AG04449 (cell line): ENCODE results near the gene FIGN.

Source experiments
- CTCF ChIA-PET: fragments of 350-600 bp; formaldehyde crosslinking; extraction: SDS; loops from one replicate; lab custom pipeline; 2021; ENCODE audit warnings: antibody characterized with exemption; lab: Yijun Ruan, JAX
- POLR2A ChIA-PET: fragments of 400-600, 350-600 bp; formaldehyde crosslinking; extraction: SDS; loops from one replicate; lab custom pipeline; 2020; ENCODE audit warnings: antibody characterized with exemption, inconsistent platforms; lab: Yijun Ruan, JAX
- DNase-seq: peaks from one replicate; pipeline ENCODE4 v3.0.0-alpha.2; 2010; ENCODE audit warnings: low read depth, low spot score
- H3K4me3 ChIP-seq: 2 replicates; pipeline ENCODE4 v1.5.1; 2011; ENCODE audit warnings: low read depth, mild to moderate bottlenecking, control low read depth, low read length
- TF ChIP-seq, protein P1 (sequence below): IDR thresholded peaks from one replicate; pipeline ENCODE4 v1.5.1; 2011; ENCODE audit warnings: mild to moderate bottlenecking, moderate library complexity, low read length, control low read depth, inconsistent platforms; ENCODE audit not compliant: insufficient read depth; ENCODE audit errors: missing control alignments

FIGN gene

DNA sequence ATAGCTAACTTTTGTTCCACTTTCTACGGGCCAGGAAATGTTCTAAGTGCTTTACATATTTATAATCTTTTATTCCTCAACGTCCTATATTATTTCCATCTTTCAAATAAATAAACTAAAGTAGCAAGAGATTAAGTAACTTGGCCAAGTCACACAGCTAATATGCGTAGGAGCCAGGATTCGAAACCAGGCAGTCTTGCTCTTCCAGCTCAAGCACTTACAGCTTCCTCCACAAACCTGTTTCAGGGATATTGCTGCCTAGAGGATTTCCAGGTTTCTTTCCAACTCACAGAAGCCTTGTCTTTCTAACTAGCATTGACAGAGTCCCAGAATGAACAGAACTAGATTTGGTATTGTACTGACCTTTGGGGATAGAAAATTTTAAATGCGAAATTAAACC lies 102.5 kb downstream of the FIGN start:
- TF ChIP-seq, protein P1, sequence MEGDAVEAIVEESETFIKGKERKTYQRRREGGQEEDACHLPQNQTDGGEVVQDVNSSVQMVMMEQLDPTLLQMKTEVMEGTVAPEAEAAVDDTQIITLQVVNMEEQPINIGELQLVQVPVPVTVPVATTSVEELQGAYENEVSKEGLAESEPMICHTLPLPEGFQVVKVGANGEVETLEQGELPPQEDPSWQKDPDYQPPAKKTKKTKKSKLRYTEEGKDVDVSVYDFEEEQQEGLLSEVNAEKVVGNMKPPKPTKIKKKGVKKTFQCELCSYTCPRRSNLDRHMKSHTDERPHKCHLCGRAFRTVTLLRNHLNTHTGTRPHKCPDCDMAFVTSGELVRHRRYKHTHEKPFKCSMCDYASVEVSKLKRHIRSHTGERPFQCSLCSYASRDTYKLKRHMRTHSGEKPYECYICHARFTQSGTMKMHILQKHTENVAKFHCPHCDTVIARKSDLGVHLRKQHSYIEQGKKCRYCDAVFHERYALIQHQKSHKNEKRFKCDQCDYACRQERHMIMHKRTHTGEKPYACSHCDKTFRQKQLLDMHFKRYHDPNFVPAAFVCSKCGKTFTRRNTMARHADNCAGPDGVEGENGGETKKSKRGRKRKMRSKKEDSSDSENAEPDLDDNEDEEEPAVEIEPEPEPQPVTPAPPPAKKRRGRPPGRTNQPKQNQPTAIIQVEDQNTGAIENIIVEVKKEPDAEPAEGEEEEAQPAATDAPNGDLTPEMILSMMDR: no peak
- DNase-seq: no peak
- POLR2A ChIA-PET: no interaction called here
- CTCF ChIA-PET: no interaction called here
- no peak overlapping the region for H3K4me3 ChIP-seq

DNA sequence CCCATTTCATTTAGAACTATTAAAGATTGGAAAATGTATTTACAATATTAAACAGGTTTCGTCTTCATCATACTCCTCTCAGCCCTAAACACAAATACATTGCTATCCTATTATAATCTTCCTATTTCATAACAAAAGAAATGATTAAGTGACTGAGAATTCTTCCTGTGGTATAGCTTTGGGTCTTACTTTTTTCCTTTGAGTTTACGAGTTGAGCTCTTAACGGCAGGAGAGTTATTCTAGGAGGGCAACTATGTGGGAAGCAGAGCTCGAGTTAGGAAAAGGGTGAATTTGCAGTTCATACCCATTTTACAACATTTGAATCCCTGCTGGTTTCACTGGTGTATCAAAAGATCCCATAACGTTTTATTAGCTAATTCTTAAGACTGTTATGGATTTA lies 105.0 kb downstream of the FIGN start:
- TF ChIP-seq, protein P1: no peak
- ChIA-PET POLR2A (no interaction called here), CTCF (no interaction called here)
- DNase-seq: no peak
- no peak overlapping the region for H3K4me3 ChIP-seq

DNA sequence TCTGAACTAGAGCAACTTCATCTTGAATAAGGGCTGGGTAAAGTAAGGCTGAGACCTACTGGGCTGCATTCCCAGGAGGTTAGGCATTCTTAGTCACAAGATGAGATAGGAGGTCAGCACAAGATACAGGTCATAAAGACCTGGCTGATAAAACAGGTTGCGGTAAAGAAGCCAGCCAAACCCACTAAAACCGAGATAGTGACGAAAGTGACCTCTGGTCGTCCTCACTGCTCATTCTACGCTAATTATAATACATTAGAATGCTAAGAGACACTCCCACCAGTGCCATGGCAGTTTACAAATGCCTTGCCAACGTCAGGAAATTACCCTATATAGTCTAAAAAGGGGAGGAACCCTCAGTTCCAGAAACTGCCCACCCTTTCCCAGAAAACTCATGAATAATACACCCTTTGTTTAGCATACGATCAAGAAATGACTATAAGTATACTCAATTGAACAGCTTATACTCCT lies 109.1 kb downstream of the FIGN start:
- ChIA-PET POLR2A (no interaction called here), CTCF (no interaction called here)
- no peak overlapping the region for H3K4me3 ChIP-seq
- DNase-seq: no peak
- TF ChIP-seq, protein P1: no peak

DNA sequence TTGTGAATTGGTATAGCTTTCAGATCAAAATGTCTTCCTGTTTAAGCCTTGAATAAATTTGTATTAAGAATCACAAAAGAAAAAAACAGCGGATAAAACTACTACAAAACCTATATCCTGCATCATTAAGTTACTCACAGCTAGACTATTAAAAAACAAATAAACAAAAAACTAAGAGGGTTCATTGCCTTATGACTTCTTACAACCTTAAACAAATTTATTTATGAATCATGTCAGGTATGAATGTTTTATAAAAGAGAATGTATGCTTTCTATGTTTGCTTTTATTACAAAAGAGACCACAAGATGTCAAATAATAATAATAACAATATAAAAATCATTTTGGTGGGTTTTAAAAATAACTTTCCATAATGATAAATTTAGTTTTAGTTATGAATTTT lies 109.6 kb downstream of the FIGN start:
- CTCF ChIA-PET: no interaction called here
- no peak for DNase-seq
- TF ChIP-seq, protein P1: no peak
- POLR2A ChIA-PET: no interaction called here
- H3K4me3 ChIP-seq: no peak overlapping the region

DNA sequence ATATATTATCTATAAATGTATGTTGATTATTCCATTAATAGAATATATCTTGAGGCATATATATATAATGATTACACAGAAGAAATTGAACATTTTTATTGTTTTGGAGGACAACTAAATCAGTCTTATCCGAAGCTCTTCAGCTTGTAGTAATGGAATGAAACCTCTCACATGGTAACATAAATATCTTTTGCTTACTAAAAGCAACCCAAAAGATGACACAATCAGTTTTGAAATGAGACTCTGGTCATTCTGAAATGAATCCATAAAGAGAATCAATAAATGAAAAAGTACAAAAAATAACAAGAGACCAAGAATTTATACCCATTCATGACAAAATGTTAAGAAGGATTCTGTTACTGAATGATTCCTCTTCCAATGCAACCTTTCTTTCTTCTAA lies 110.2 kb downstream of the FIGN start:
- DNase-seq: no peak
- CTCF ChIA-PET: no interaction called here
- POLR2A ChIA-PET: no interaction called here
- H3K4me3 ChIP-seq: no peak overlapping the region
- TF ChIP-seq, protein P1: no peak

DNA sequence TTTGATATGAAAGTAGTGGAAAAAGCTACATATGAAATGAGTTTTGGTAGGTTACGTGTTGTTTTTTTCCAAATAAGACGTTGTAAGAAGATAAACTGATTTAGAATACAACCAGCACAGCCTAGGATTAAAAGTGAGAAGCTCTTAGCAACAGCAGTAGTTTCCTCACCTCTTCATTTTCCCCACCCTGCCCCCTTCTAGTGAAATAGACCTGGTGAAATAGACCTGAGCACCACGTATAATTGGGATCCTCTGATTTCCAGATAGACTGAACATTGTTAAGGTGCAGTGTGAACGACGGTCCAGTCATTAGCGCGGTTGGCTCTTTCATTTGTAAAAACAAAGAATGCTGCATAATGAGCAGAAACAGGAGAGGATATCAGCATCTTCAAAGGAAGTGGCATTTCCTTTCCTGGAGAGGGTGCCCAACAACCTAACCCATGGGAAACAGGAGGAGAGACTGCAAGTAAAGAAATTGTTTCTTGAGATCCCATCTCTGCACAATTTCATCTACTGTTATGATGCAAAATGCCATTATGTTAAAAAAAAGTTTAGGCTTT lies 114.3 kb downstream of the FIGN start:
- ChIA-PET POLR2A (no interaction called here), CTCF (no interaction called here)
- TF ChIP-seq, protein P1: no peak
- no peak overlapping the region for H3K4me3 ChIP-seq
- no peak for DNase-seq
